ENCODE measurements around the gene WDR62. TPM values are rescaled to one million over a fixed set of nuclear protein-coding genes. Genes with fewer than 3 reads are reported as not detected.

The WDR62 gene
- total and polyA plus RNA-seq, 2 donors (not counting 3 experiments of a cell fraction or from before 2014, with no cell fraction given): 8.0 to 13.4 TPM

- ChIA-PET POLR2A (no interaction called here), CTCF (interaction anchor here (1.3 kb wide), 1 partner anchor 24 kb away, joined by 3 read pairs; no protein-coding TSS in a partner anchor)
- TSS peak; percentile 18 for BruUV-seq (replicated peaks)
Measured at GRCh38 chr19:36103040-36103626, 48.4 kb downstream of the WDR62 start.

More at GRCh38 chr19:36103040-36103626, 48.4 kb downstream of the WDR62 start:
- no peaks in the 10 kb centered on the region for H3K9me1 ChIP-seq (replicated peaks; ENCODE audit: control insufficient read depth, extremely low read depth, insufficient read depth, low read length)
- no peak overlapping the region for H3K4me3 ChIP-seq (replicated peaks in 1 of 3; ENCODE audit: insufficient read depth in 1 of 3, low read depth in 1 of 3, low read length in 3 of 3)
- no peaks in the 10 kb centered on the region for H3K9me3 ChIP-seq (replicated peaks; ENCODE audit: control insufficient read depth, insufficient read depth, low read length)
- dilution Hi-C loops (cut with MboI; ENCODE audit: extremely low pct_ligation_motif_present, low sequenced_read_pairs) (no loop called here), intact Hi-C loops (cut with micrococcal nuclease) (no loop called here)
- no peak overlapping the region for H2AFZ ChIP-seq (ENCODE audit: low read depth, low read length)
- no peaks in the 10 kb centered on the region for H3K4me1 ChIP-seq (ENCODE audit: control insufficient read depth, extremely low read depth, insufficient read depth, low read length)
- no peak overlapping the region for H3K4me2 ChIP-seq (ENCODE audit: insufficient read depth, low read length)
- H3K36me3 ChIP-seq (ENCODE audit: control insufficient read depth in 2 of 2, extremely low read depth in 1 of 2, insufficient read depth in 2 of 2, low read length in 2 of 2): peaks cover 3 to 9% of the 10 kb centered on the region in 2 experiments
- no peak overlapping the region for H3K9ac ChIP-seq (replicated peaks; ENCODE audit: extremely low read depth, insufficient read depth, low read length)
- DNase-seq (ENCODE audit: low read depth, low spot score): no peak
- no peak for FAIRE-seq
- no peaks in the 10 kb centered on the region for H3K79me2 ChIP-seq (ENCODE audit: control insufficient read depth, insufficient read depth, low read length)
- no peaks in the 10 kb centered on the region for H3K27me3 ChIP-seq (ENCODE audit: control insufficient read depth in 2 of 2, insufficient read depth in 2 of 2, low read length in 2 of 2)
- TF ChIP-seq POLR2A (IDR thresholded peaks at IDR 0.05; ENCODE audit: low read depth, low read length) (no peak), MYC (IDR thresholded peaks at IDR 0.05; ENCODE audit: low read depth, low read length) (no peak), JUN (IDR thresholded peaks at IDR 0.05; ENCODE audit: borderline replicate concordance, insufficient read depth, insufficient read length, low read depth) (no peak), FOS (IDR thresholded peaks at IDR 0.05; ENCODE audit: borderline replicate concordance, insufficient read depth, low read length) (no peak), GATA2 (IDR thresholded peaks at IDR 0.05; ENCODE audit: insufficient read depth, insufficient read length, low read depth, low read length) (no peak), EZH2 (IDR thresholded peaks at IDR 0.05; ENCODE audit: borderline replicate concordance, low read depth, low read length, severe bottlenecking) (no peak), POLR2AphosphoS5 (IDR thresholded peaks at IDR 0.05; ENCODE audit: insufficient read depth, low read depth, low read length) (no peak)
- TF ChIP-seq, protein P1, sequence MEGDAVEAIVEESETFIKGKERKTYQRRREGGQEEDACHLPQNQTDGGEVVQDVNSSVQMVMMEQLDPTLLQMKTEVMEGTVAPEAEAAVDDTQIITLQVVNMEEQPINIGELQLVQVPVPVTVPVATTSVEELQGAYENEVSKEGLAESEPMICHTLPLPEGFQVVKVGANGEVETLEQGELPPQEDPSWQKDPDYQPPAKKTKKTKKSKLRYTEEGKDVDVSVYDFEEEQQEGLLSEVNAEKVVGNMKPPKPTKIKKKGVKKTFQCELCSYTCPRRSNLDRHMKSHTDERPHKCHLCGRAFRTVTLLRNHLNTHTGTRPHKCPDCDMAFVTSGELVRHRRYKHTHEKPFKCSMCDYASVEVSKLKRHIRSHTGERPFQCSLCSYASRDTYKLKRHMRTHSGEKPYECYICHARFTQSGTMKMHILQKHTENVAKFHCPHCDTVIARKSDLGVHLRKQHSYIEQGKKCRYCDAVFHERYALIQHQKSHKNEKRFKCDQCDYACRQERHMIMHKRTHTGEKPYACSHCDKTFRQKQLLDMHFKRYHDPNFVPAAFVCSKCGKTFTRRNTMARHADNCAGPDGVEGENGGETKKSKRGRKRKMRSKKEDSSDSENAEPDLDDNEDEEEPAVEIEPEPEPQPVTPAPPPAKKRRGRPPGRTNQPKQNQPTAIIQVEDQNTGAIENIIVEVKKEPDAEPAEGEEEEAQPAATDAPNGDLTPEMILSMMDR (IDR thresholded peaks at IDR 0.05; ENCODE audit: extremely low read depth in 1 of 2, insufficient read depth in 1 of 2, low read depth in 1 of 2, low read length in 2 of 2): no peak
- TF ChIP-seq, protein P2, sequence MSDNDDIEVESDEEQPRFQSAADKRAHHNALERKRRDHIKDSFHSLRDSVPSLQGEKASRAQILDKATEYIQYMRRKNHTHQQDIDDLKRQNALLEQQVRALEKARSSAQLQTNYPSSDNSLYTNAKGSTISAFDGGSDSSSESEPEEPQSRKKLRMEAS (IDR thresholded peaks at IDR 0.05; ENCODE audit: insufficient read depth, insufficient read length): no peak
- H3K27ac ChIP-seq (ENCODE audit: insufficient read depth, low read depth, low read length): no peak overlapping the region
- H4K20me1 ChIP-seq (replicated peaks; ENCODE audit: control insufficient read depth, extremely low read depth, insufficient read depth, low read length): no peaks in the 10 kb centered on the region

Measured in endothelial cell of umbilical vein (primary cell).